Thymus (tissue), 11 donors: ENCODE data around the gene PIWIL4. TPM values are rescaled to one million over a fixed set of nuclear protein-coding genes. Genes with fewer than 3 reads are reported as not detected.
"Not testable (repeated sequence)": the region's sequence is repeated elsewhere in the genome, so short reads cannot be mapped to it uniquely, and the experiment has no call there.

Experiments
- DNase-seq, 9 donors: peaks; one replicate each; pipeline ENCODE4 v3.0.0-alpha.2; 2013; ENCODE audit warnings: low spot score in 9 of 9, low read depth in 6 of 9, missing footprints in 1 of 9
- H3K27ac ChIP-seq, 2 donors: one replicate each; pipeline ENCODE4 v1.5.1; 2013; ENCODE audit warnings: control low read depth in 1 of 2, low read depth in 1 of 2, low read length in 1 of 2, mild to moderate bottlenecking in 1 of 2, moderate library complexity in 1 of 2
- H3K27me3 ChIP-seq, 2 donors: one replicate each; pipeline ENCODE4 v1.5.1; 2013; ENCODE audit warnings: low read length in 1 of 2; ENCODE audit not compliant: control insufficient read depth in 2 of 2, insufficient read depth in 1 of 2
- H3K36me3 ChIP-seq, 2 donors: one replicate each; pipeline ENCODE4 v1.5.1; 2013; ENCODE audit warnings: low read length in 1 of 2, mild to moderate bottlenecking in 1 of 2, moderate library complexity in 1 of 2; ENCODE audit not compliant: control insufficient read depth in 2 of 2, insufficient read depth in 2 of 2
- H3K4me1 ChIP-seq, 2 donors: one replicate each; pipeline ENCODE4 v1.5.1; 2013; ENCODE audit warnings: low read length in 2 of 2; ENCODE audit not compliant: control insufficient read depth in 2 of 2, insufficient read depth in 2 of 2
- H3K4me3 ChIP-seq, 2 donors: one replicate each; pipeline ENCODE4 v1.5.1; 2013; ENCODE audit warnings: low read length in 2 of 2, control low read depth in 1 of 2, mild to moderate bottlenecking in 1 of 2
- H3K9me3 ChIP-seq, 2 donors: one replicate each; pipeline ENCODE4 v1.5.1; 2013; ENCODE audit warnings: low read length in 1 of 2, mild to moderate bottlenecking in 1 of 2; ENCODE audit not compliant: control insufficient read depth in 2 of 2, insufficient read depth in 1 of 2
- WGBS: extraction: QIAGEN DNeasy Blood & Tissue Kit; methylation state at CpG from one replicate; pipeline ENCODE4 v1.1.7; 2013; 5-methylcytosine and 5-hydroxymethylcytosine counted together
- polyA plus RNA-seq: library from polyadenylated mRNA; stranded (reverse); fragments of 200-250 nt; gene quantifications from one replicate; pipeline ENCODE4 v1.2.3, GENCODE V29; 2013
- total RNA-seq: library from RNA; stranded (reverse); fragments of 120-200 nt; gene quantifications from one replicate; pipeline ENCODE4 v1.2.4, GENCODE V29; 2013
- donor health status: healthy.

The PIWIL4 gene
- total and polyA plus RNA-seq, 2 donors = 2.5 to 10.9 TPM

GRCh38 chr11:94545264-94546161 is 21.7 kb upstream of the PIWIL4 start:
- 90% methylated on average over 54 of the region's 54 CpGs for WGBS
- peak overlapping the region; percentile 73 to 89 for H3K4me3 ChIP-seq
- DNase-seq = no peak

DNA sequence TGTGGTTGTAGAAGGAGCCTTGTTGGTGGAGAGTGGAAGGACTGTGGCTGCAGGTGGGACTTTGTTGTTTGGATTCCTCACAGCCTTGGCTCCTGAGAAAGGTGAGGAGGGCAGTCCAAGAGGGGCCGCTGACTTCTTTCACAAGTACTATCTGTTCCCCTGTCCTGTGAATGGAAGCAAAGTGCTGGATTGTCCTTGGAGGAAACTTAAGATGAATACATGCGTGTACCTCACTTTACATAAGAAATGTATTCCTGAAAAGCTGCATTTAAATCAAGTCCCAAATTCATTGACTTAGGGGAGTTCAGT is 21.1 kb upstream of the PIWIL4 start:
- DNase-seq = no peak
- no peaks in the 10 kb centered on the region for H3K9me3 ChIP-seq
- peak overlapping the region; percentile 73 to 89 for H3K4me3 ChIP-seq
- H3K4me1 ChIP-seq = peaks cover 13 to 31% of the 10 kb centered on the region in 2 donors
- no peaks in the 10 kb centered on the region for H3K27me3 ChIP-seq
- H3K27ac ChIP-seq = no peak overlapping the region
- WGBS = 95% methylated on average over 2 of the region's 2 CpGs
- peaks cover 0 to 2% of the 10 kb centered on the region in 2 donors for H3K36me3 ChIP-seq

More at GRCh38 chr11:94545264-94546161, 21.7 kb upstream of the PIWIL4 start:
- Histone ChIP-seq H3K27ac (peak overlapping the region in 1 of 2 donors; percentile 8), H3K9me3 (no peaks in the 10 kb centered on the region), H3K4me1 (peaks cover 13 to 31% of the 10 kb centered on the region in 2 donors), H3K27me3 (no peaks in the 10 kb centered on the region), H3K36me3 (peaks cover 0 to 2% of the 10 kb centered on the region in 2 donors)

DNA sequence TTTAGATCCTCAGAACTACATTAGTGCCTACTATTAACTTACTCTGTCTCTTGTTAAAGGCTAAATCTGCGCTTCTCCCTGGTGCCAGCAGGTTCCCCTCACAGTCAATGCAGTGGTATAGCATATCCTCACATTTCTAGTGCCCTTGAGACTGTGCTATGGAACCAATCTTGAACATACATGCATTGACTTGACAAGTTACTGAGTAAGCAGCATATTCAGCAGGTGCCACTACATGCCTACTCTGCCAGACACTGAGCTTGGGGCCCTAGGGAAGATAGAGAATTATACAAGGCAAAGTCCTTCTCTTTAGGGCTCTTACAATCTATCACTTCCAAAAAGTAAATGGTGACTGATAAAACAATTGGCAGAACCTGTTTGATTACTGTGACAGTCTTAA is 20.3 kb upstream of the PIWIL4 start:
- peak in 2 of 9 donors; percentile 20 to 30 for DNase-seq
- peaks cover 13 to 31% of the 10 kb centered on the region in 2 donors for H3K4me1 ChIP-seq
- peaks cover 0 to 2% of the 10 kb centered on the region in 2 donors for H3K36me3 ChIP-seq

GRCh38 chr11:94549146-94549545 is 18.0 kb upstream of the PIWIL4 start:
- 90% methylated on average over 5 of the region's 5 CpGs for WGBS
- Histone ChIP-seq H3K36me3 (peaks cover 0 to 2% of the 10 kb centered on the region in 2 donors), H3K4me1 (peaks cover 13 to 22% of the 10 kb centered on the region in 2 donors), H3K27ac (no peak overlapping the region), H3K9me3 (no peaks in the 10 kb centered on the region), H3K27me3 (no peaks in the 10 kb centered on the region), H3K4me3 (no peak overlapping the region)
- no peak for DNase-seq

More for the DNA sequence above, 20.3 kb upstream of the PIWIL4 start:
- Histone ChIP-seq H3K9me3 (no peaks in the 10 kb centered on the region), H3K4me3 (peak overlapping the region in 1 of 2 donors; percentile 16), H3K27ac (no peak overlapping the region), H3K27me3 (no peaks in the 10 kb centered on the region)
- 96% methylated on average over 1 of the region's 1 CpG for WGBS

- H3K4me1 ChIP-seq = peaks cover 3 to 13% of the 10 kb centered on the region in 2 donors
- no peak for DNase-seq
- H3K4me3 ChIP-seq = no peak overlapping the region
- H3K9me3 ChIP-seq = no peaks in the 10 kb centered on the region
- WGBS = 34% methylated on average over 4 of the region's 4 CpGs
- no peaks in the 10 kb centered on the region for H3K27me3 ChIP-seq
- no peak overlapping the region for H3K27ac ChIP-seq
- H3K36me3 ChIP-seq = peaks cover 0 to 2% of the 10 kb centered on the region in 2 donors
Measured at GRCh38 chr11:94550513-94550912, 16.7 kb upstream of the PIWIL4 start.

DNA sequence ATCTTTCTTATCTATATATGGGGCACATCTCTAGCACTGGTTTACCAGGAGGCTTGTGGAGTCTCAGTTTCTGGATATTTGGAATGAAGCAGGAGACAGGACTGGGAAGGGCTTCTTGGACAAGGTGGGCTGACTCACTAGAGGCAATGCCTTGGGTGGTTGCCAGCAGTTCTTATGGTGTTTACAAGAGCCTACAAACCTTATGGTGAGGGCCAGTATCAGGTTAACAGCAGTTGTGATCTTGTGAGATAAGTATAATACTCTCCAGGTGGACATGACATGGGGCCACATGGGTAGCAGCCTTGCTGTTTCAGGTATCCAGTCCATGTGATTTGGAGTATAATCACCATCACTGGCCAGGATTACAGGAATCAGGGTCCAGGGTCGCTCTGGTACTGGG is 13.2 kb upstream of the PIWIL4 start:
- Histone ChIP-seq H3K36me3 (peaks cover 0 to 2% of the 10 kb centered on the region in 2 donors), H3K4me1 (peaks cover 2 to 6% of the 10 kb centered on the region in 2 donors), H3K4me3 (no peak overlapping the region), H3K9me3 (no peaks in the 10 kb centered on the region), H3K27ac (no peak overlapping the region), H3K27me3 (no peaks in the 10 kb centered on the region)
- 99% methylated on average over 1 of the region's 1 CpG for WGBS
- no peak for DNase-seq

DNA sequence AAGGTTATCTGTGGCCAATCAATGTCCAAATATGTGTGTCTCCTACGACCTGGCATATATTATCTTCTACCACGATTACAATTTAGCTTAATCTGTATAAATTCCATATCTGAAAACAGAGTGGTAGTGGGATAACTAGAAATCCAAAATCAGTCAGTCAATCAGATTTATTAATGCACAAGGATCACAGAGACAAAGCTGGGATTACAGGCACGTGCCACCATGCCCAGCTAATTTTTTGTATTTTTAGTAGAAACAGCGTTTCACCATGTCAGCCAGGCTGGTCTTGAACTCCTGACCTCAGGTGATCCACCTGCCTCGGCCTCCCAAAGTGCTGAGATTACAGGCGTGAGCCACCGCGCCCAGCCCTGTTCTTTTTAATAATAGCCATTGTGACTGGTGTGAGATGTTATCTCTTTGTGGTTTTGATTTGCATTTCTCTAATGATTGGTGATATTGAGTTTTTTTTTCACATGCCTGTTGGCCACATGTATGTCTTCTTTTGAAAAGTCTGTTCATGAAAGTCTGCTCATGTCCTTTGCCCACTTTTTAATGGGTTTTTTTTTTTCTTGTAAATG is 11.3 kb upstream of the PIWIL4 start:
- DNase-seq, H3K4me3 ChIP-seq, H3K9me3 ChIP-seq, H3K27ac ChIP-seq, H3K36me3 ChIP-seq, H3K27me3 ChIP-seq, H3K4me1 ChIP-seq: not testable (repeated sequence)
- WGBS = 95% methylated on average over 8 of the region's 8 CpGs

DNA sequence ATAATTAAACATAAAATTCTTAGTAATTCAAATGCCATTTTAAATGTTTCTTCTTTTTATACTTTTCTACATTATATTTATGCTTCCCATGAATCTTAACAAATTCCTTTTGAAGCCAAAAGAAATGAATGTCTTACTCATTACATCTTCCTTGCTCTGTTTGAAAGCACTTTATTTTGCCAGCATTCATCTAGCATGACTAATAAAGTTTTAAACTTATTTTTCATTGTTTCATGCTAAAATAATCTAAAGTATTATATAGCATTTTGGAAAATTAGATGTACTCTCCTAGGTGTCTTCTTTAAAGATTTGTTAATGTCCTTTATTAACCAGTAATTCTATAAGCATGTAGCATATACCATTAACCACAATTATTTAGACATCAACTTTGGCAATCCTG is 9.7 kb upstream of the PIWIL4 start:
- no peak overlapping the region for H3K4me3 ChIP-seq
- no peak overlapping the region for H3K27ac ChIP-seq
- no peaks in the 10 kb centered on the region for H3K4me1 ChIP-seq
- H3K27me3 ChIP-seq = no peaks in the 10 kb centered on the region
- no peaks in the 10 kb centered on the region for H3K9me3 ChIP-seq
- H3K36me3 ChIP-seq = no peaks in the 10 kb centered on the region
- no peak for DNase-seq

GRCh38 chr11:94557992-94558391 is 9.2 kb upstream of the PIWIL4 start:
- Histone ChIP-seq H3K27me3 (no peaks in the 10 kb centered on the region), H3K9me3 (no peaks in the 10 kb centered on the region), H3K27ac (no peak overlapping the region), H3K4me1 (no peaks in the 10 kb centered on the region), H3K36me3 (no peaks in the 10 kb centered on the region), H3K4me3 (no peak overlapping the region)
- 89% methylated on average over 1 of the region's 1 CpG for WGBS
- DNase-seq = no peak
